NT2/D1 (cell line): ENCODE results near the gene GDPD3.

Experiments
- SUZ12 ChIP-seq: IDR thresholded peaks from 2 replicates; pipeline ENCODE4 v1.6.1; 2011; ENCODE audit not compliant: insufficient read length, insufficient read depth; ENCODE audit errors: extremely low read depth
- YY1 ChIP-seq: IDR thresholded peaks from 2 replicates; pipeline ENCODE4 v1.6.1; 2011; ENCODE audit not compliant: insufficient read length, insufficient read depth

DNA sequence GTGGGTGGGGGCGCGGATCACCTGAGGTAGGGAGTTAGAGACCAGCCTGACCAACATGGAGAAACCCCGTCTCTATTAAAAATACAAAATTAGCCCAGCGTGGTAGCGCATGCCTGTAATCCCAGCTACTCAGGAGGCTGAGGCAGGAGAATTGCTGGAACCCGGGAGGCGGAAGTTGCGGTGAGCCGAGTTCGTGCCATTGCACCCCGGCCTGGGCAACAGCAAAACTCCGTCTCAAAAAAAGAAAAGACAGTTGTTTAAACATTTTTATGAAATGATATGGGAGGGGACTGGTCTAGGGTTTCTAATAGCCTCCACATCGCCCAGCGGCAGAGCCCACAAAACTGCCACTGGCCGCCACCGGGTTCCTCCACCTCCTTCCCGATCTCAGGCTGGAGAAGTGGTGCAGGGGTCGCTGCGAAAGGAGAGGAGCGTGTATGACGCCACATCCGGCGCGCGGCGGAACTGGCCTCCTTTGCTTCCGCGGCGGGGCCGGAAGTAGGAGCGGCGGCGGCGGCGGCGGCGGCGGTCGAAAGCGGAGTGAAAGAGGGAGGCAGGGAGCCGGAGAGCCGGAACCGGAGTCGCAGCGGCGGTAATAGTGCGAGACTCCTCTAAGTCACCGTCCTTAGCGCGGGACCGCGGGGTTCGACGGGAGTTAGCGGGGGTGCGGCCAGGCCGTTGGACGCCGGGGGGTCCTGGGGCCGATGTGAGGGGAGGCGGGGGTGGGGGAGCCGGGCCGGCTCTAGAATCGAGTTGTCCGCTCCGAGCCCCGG is 37.6 kb downstream of the GDPD3 start, which contains the start of gene PPP4C:
- TF ChIP-seq YY1 (no peak), SUZ12 (no peak)
